WTC11 (cell line): ENCODE data around the gene NDUFB10. TPM values are rescaled to one million over a fixed set of nuclear protein-coding genes. Genes with fewer than 3 reads are reported as not detected.

ENCODE experiments used
- ATAC-seq: fragments of 200-7000 bp; cut with Tn5 transposase; 2 replicates; pipeline ENCODE4 v1.10.0; 2021; ENCODE audit warnings: mild to moderate bottlenecking, moderate library complexity
- CTCF ChIA-PET: fragments of 300-600 bp; sonication (Branson Sonifier 250); formaldehyde crosslinking; loops from one replicate; lab custom pipeline; 2021; ENCODE audit warnings: antibody characterized with exemption; lab: Charles Lee
- POLR2A ChIA-PET: fragments of 350-600 bp; sonication (Branson Sonifier 250); formaldehyde crosslinking; loops from one replicate; lab custom pipeline; 2021; ENCODE audit warnings: antibody characterized with exemption; lab: Charles Lee
- DNase-seq: peaks from one replicate; pipeline ENCODE4 v3.0.0; 2021; ENCODE audit warnings: low spot score
- H3K27ac Mint-ChIP-seq: 2 replicates; pipeline ENCODE4 v1.8.0; 2021; ENCODE audit warnings: mixed read lengths
- H3K27me3 Mint-ChIP-seq: 2 replicates; pipeline ENCODE4 v1.8.0; 2021; ENCODE audit warnings: low read depth, mild to moderate bottlenecking, moderate library complexity, mixed read lengths
- H3K36me3 Mint-ChIP-seq: 2 replicates; pipeline ENCODE4 v1.8.0; 2021; ENCODE audit warnings: mixed read lengths
- H3K4me1 Mint-ChIP-seq: 2 replicates; pipeline ENCODE4 v1.8.0; 2022; ENCODE audit warnings: mixed read lengths
- H3K4me3 Mint-ChIP-seq: 2 replicates; pipeline ENCODE4 v1.8.0; 2021; ENCODE audit warnings: mild to moderate bottlenecking, moderate library complexity, mixed read lengths
- H3K9me3 Mint-ChIP-seq: 2 replicates; pipeline ENCODE4 v1.8.0; 2021; ENCODE audit warnings: mixed read lengths
- E2F5 ChIP-seq: sonication (generic); formaldehyde crosslinking; IDR thresholded peaks from 2 replicates; pipeline ENCODE4 v1.8.1; 2022; ENCODE audit warnings: mild to moderate bottlenecking, moderate library complexity, missing genetic modification reagents
- FOXJ3 ChIP-seq: sonication (generic); formaldehyde crosslinking; IDR thresholded peaks from 2 replicates; pipeline ENCODE4 v1.9.0; 2021; ENCODE audit warnings: missing genetic modification reagents, mild to moderate bottlenecking, borderline replicate concordance
- FOXP1 ChIP-seq: sonication (generic); formaldehyde crosslinking; IDR thresholded peaks from 2 replicates; pipeline ENCODE4 v1.8.0; 2022; ENCODE audit warnings: missing genetic modification reagents, mild to moderate bottlenecking, moderate library complexity, borderline replicate concordance
- IRF1 ChIP-seq: sonication (generic); formaldehyde crosslinking; IDR thresholded peaks from 2 replicates; pipeline ENCODE4 v1.8.0; 2023; ENCODE audit warnings: missing genetic modification reagents
- IRF2 ChIP-seq: sonication (generic); formaldehyde crosslinking; IDR thresholded peaks from 2 replicates; pipeline ENCODE4 v1.8.0; 2022; ENCODE audit warnings: low read depth, missing genetic modification reagents, borderline replicate concordance
- NR3C1 ChIP-seq: sonication (generic); formaldehyde crosslinking; conservative IDR thresholded peaks from 2 replicates; pipeline ENCODE4 v1.8.1; 2023; ENCODE audit warnings: low read depth, mild to moderate bottlenecking, missing genetic modification reagents
- OVOL2 ChIP-seq: fragments of 250-450 bp; sonication (Bioruptor Pico); IDR thresholded peaks from 2 replicates; pipeline ENCODE4 v1.9.0; 2021; ENCODE audit warnings: mild to moderate bottlenecking, borderline replicate concordance
- PRRX2 ChIP-seq: fragments of 250-450 bp; sonication (Bioruptor Pico); IDR thresholded peaks from 2 replicates; pipeline ENCODE4 v1.8.0; 2021; ENCODE audit warnings: mild to moderate bottlenecking
- SMAD3 ChIP-seq: sonication (generic); formaldehyde crosslinking; IDR thresholded peaks from 2 replicates; pipeline ENCODE4 v1.8.0; 2022; ENCODE audit warnings: missing genetic modification reagents, mild to moderate bottlenecking, borderline replicate concordance
- SMAD4 ChIP-seq: sonication (generic); formaldehyde crosslinking; IDR thresholded peaks from 2 replicates; pipeline ENCODE4 v1.8.0; 2022; ENCODE audit warnings: mild to moderate bottlenecking, missing genetic modification reagents
- SP1 ChIP-seq: sonication (generic); formaldehyde crosslinking; conservative IDR thresholded peaks from 2 replicates; pipeline ENCODE4 v1.8.1; 2022; ENCODE audit warnings: missing genetic modification reagents
- STAT6 ChIP-seq: sonication (generic); formaldehyde crosslinking; conservative IDR thresholded peaks from 2 replicates; pipeline ENCODE4 v1.8.1; 2023; ENCODE audit warnings: mild to moderate bottlenecking, low read depth, missing genetic modification reagents, moderate library complexity
- ZBTB21 ChIP-seq: sonication (generic); formaldehyde crosslinking; IDR thresholded peaks from 2 replicates; pipeline ENCODE4 v1.8.1; 2023; ENCODE audit warnings: mild to moderate bottlenecking, missing genetic modification reagents, borderline replicate concordance
- ZNF425 ChIP-seq: fragments of 250-450 bp; sonication (Bioruptor Pico); conservative IDR thresholded peaks from 2 replicates; pipeline ENCODE4 v1.9.0; 2021; ENCODE audit warnings: mild to moderate bottlenecking
- ZSCAN18 ChIP-seq: fragments of 250-450 bp; sonication (Bioruptor Pico); IDR thresholded peaks from 2 replicates; pipeline ENCODE4 v2.1.2; 2022; ENCODE audit warnings: mild to moderate bottlenecking, moderate library complexity
- total RNA-seq: library from RNA; stranded (reverse); gene quantifications from 3 replicates; pipeline ENCODE4 v1.2.3, GENCODE V29; 2021

The NDUFB10 gene
- total RNA-seq, 1 experiment from 2014 or later = 228 TPM

- Mint-ChIP-seq H3K4me1 (peaks cover 36% of the 10 kb centered on the region), H3K27ac (no peak overlapping the region), H3K9me3 (peaks cover 3% of the 10 kb centered on the region), H3K27me3 (peaks cover 89% of the 10 kb centered on the region), H3K36me3 (no peaks in the 10 kb centered on the region), H3K4me3 (peak overlapping the region; percentile 55)
- peak; percentile 83 for ATAC-seq
- no peak for TF ChIP-seq FOXP1 (CRISPR knock-in tag)
- TF ChIP-seq SMAD3 = 0 out of 2 replicates have a peak, but pooled peaks have one; percentile 27
- TF ChIP-seq SP1 (CRISPR knock-in tag) = peak; percentile 52; the same call in 1 of the 2 replicates
- POLR2A ChIA-PET = interaction anchor here (0.6 kb wide), 1 partner anchor 26 kb away, joined by 5 read pairs; no protein-coding TSS in a partner anchor
- peak; percentile 83 for DNase-seq
- CTCF ChIA-PET = interaction anchor here (0.6 to 1.6 kb wide), 10 partner anchors 8 to 102 kb away, joined by 3 to 9 read pairs (median 4); partner anchors contain the start of gene MSRB1
These were observed 38.6 kb upstream of the NDUFB10 start for GRCh38 chr16:1920727-1921171.

GRCh38 chr16:1922357-1922756 is 37.0 kb upstream of the NDUFB10 start:
- POLR2A ChIA-PET = interaction anchor here (1.7 kb wide), 1 partner anchor 42 kb away, joined by 7 read pairs; the partner anchor contains the start of gene RPS2
- no peak overlapping the region for H3K27ac Mint-ChIP-seq
- TF ChIP-seq OVOL2 = no peak
- no peak for TF ChIP-seq NR3C1 (CRISPR knock-in tag)
- no peak for TF ChIP-seq PRRX2 (CRISPR knock-in tag)
- no peak for TF ChIP-seq ZNF425 (CRISPR knock-in tag)
- TF ChIP-seq ZBTB21 = no peak
- TF ChIP-seq SMAD4 = no peak
- TF ChIP-seq ZSCAN18 (CRISPR knock-in tag) = no peak

GRCh38 chr16:1923299-1924034 is 35.9 kb upstream of the NDUFB10 start:
- H3K4me1 Mint-ChIP-seq = peaks cover 30% of the 10 kb centered on the region

More at GRCh38 chr16:1922357-1922756, 37.0 kb upstream of the NDUFB10 start:
- ATAC-seq = no peak
- CTCF ChIA-PET = interaction anchor here (1.2 to 3.0 kb wide), 6 partner anchors 19 to 63 kb away, joined by 4 to 13 read pairs (median 11); partner anchors contain the start of genes MSRB1, RPS2 and TBL3
- Mint-ChIP-seq H3K4me3 (no peak overlapping the region), H3K9me3 (peaks cover 3% of the 10 kb centered on the region), H3K4me1 (peaks cover 30% of the 10 kb centered on the region), H3K36me3 (no peaks in the 10 kb centered on the region), H3K27me3 (peaks cover 79% of the 10 kb centered on the region)
- DNase-seq = no peak

More at GRCh38 chr16:1923299-1924034, 35.9 kb upstream of the NDUFB10 start:
- no peak overlapping the region for H3K27ac Mint-ChIP-seq
- peaks cover 3% of the 10 kb centered on the region for H3K9me3 Mint-ChIP-seq
- ATAC-seq = peak; percentile 71
- H3K36me3 Mint-ChIP-seq = no peaks in the 10 kb centered on the region
- CTCF ChIA-PET = interaction anchor here (0.6 to 3.0 kb wide), 35 partner anchors 9 to 292 kb away, joined by 3 to 24 read pairs (median 5); partner anchors contain the start of genes IGFALS, MSRB1, NUBP2 and RPS2
- POLR2A ChIA-PET = interaction anchor here (1.7 kb wide), 1 partner anchor 41 kb away, joined by 7 read pairs; the partner anchor contains the start of gene RPS2
- TF ChIP-seq ZSCAN18 (CRISPR knock-in tag) = no peak
- no peak for TF ChIP-seq ZNF425 (CRISPR knock-in tag)
- no peak for TF ChIP-seq FOXJ3 (CRISPR knock-in tag)
- no peak for TF ChIP-seq E2F5 (CRISPR knock-in tag)
- TF ChIP-seq IRF1 = no peak
- no peak for TF ChIP-seq ZBTB21
- TF ChIP-seq IRF2 (CRISPR knock-in tag) = no peak
- no peak for TF ChIP-seq STAT6 (CRISPR knock-in tag)
- no peak for TF ChIP-seq PRRX2 (CRISPR knock-in tag)
- H3K4me3 Mint-ChIP-seq = peak overlapping the region; percentile 49
- peaks cover 76% of the 10 kb centered on the region for H3K27me3 Mint-ChIP-seq
- peak; percentile 66 for DNase-seq
